ENCODE measurements around the gene TFG.

DNA sequence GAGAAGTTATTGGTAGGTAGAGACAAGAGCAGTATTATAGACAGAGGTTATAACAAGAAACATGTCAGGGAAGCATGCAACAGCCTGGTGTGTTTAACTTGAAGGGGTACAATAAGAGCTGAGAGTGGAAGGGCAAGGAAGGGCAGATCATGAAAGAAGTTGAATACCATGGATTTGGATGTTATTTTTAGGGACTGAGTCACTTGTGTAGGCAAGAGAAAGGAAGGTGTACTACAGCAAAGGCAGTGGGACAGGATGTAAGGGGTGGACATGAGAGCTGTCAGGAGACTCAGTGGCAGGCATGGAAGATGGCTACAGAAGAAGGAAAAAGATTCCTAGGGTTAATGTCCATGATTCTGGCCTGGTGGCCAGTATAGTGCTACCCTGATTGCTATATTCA, 66.4 kb downstream of the TFG start:
- TF ChIP-seq, protein P1, sequence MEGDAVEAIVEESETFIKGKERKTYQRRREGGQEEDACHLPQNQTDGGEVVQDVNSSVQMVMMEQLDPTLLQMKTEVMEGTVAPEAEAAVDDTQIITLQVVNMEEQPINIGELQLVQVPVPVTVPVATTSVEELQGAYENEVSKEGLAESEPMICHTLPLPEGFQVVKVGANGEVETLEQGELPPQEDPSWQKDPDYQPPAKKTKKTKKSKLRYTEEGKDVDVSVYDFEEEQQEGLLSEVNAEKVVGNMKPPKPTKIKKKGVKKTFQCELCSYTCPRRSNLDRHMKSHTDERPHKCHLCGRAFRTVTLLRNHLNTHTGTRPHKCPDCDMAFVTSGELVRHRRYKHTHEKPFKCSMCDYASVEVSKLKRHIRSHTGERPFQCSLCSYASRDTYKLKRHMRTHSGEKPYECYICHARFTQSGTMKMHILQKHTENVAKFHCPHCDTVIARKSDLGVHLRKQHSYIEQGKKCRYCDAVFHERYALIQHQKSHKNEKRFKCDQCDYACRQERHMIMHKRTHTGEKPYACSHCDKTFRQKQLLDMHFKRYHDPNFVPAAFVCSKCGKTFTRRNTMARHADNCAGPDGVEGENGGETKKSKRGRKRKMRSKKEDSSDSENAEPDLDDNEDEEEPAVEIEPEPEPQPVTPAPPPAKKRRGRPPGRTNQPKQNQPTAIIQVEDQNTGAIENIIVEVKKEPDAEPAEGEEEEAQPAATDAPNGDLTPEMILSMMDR (IDR thresholded peaks at IDR 0.05) = no peak
- no peak for TF ChIP-seq POLR2A (IDR thresholded peaks at IDR 0.05)

Measured in thyroid gland (tissue), 4 donors.